ENCODE measurements around the gene UBASH3B.
A peak's percentile ranks its signal among the peaks of the same experiment; 100 is the strongest.

Gene UBASH3B

GRCh38 chr11:122795307-122795706 lies 139.8 kb downstream of the UBASH3B start:
- H3K27me3 ChIP-seq (replicated peaks; ENCODE audit: insufficient read depth, low read length), result no peaks in the 10 kb centered on the region
- no peaks in the 10 kb centered on the region for H3K9me3 ChIP-seq (replicated peaks; ENCODE audit: insufficient read depth, low read length)
- no peaks in the 10 kb centered on the region for H3K79me2 ChIP-seq (ENCODE audit: low read length)
- no peaks in the 10 kb centered on the region for H3F3A ChIP-seq (ENCODE audit: insufficient read depth, low read length)
- no peak overlapping the region for H3K27ac ChIP-seq (ENCODE audit: low read length)
- H3K4me1 ChIP-seq (ENCODE audit: low read length), result no peaks in the 10 kb centered on the region
- no peak overlapping the region for H2AFZ ChIP-seq (ENCODE audit: low read length)
- no peaks in the 10 kb centered on the region for H4K20me1 ChIP-seq (ENCODE audit: insufficient read depth, low read length)
- TF ChIP-seq EZH2 (optimal IDR thresholded peaks at IDR 0.05; ENCODE audit: low read depth, low read length), result no peak
- TF ChIP-seq, protein P1, sequence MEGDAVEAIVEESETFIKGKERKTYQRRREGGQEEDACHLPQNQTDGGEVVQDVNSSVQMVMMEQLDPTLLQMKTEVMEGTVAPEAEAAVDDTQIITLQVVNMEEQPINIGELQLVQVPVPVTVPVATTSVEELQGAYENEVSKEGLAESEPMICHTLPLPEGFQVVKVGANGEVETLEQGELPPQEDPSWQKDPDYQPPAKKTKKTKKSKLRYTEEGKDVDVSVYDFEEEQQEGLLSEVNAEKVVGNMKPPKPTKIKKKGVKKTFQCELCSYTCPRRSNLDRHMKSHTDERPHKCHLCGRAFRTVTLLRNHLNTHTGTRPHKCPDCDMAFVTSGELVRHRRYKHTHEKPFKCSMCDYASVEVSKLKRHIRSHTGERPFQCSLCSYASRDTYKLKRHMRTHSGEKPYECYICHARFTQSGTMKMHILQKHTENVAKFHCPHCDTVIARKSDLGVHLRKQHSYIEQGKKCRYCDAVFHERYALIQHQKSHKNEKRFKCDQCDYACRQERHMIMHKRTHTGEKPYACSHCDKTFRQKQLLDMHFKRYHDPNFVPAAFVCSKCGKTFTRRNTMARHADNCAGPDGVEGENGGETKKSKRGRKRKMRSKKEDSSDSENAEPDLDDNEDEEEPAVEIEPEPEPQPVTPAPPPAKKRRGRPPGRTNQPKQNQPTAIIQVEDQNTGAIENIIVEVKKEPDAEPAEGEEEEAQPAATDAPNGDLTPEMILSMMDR (IDR thresholded peaks at IDR 0.05; ENCODE audit: low read length), result no peak
- H3K9me2 ChIP-seq (replicated peaks; ENCODE audit: insufficient read depth, low read length), result no peaks in the 10 kb centered on the region
- H3K36me3 ChIP-seq (replicated peaks; ENCODE audit: insufficient read depth, low read length), result no peaks in the 10 kb centered on the region
- H3K4me2 ChIP-seq (ENCODE audit: low read depth, low read length), result no peak overlapping the region
- H3K4me3 ChIP-seq (ENCODE audit: low read length), result no peak overlapping the region
- no peak overlapping the region for H3K9ac ChIP-seq (ENCODE audit: low read length)
- no peak for DNase-seq

DNA sequence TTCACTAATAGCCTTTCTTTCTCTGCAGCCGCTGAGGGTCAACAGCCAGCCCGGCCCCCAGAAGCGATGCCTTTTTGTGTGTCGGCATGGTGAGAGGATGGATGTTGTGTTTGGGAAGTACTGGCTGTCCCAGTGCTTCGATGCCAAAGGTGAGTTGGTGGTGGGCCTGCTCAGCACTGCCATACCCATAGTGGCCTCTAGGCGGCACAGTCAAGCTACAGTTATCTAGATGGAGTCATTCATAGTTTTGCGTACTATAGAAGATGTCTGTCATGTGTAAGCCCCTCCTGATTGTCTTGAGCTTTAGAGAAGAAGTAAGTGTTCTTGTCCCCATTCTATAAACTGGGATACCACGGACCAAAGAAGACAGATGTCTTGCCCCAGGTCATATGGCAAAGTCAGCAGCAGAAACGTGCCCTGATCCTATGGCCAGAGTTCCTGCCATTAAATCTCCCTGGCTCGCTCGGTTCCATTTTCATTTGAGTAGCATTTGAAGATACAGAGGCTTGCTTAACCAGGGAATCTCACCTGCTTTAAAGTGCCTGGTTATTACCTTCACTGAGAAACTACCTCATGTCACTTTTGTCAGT lies 140.7 kb downstream of the UBASH3B start:
- DNase-seq, result peak; percentile 34

GRCh38 chr11:122797651-122798050 lies 142.1 kb downstream of the UBASH3B start:
- H3K27ac ChIP-seq (ENCODE audit: low read length), result no peak overlapping the region
- H3K9me3 ChIP-seq (replicated peaks; ENCODE audit: insufficient read depth, low read length), result no peaks in the 10 kb centered on the region
- H3K36me3 ChIP-seq (replicated peaks; ENCODE audit: insufficient read depth, low read length), result no peaks in the 10 kb centered on the region
- TF ChIP-seq, protein P1 (IDR thresholded peaks at IDR 0.05; ENCODE audit: low read length), result no peak
- no peak for TF ChIP-seq EZH2phosphoT487 (IDR thresholded peaks at IDR 0.05; ENCODE audit: low read length)
- no peak for TF ChIP-seq EZH2 (optimal IDR thresholded peaks at IDR 0.05; ENCODE audit: low read depth, low read length)
- H3K4me1 ChIP-seq (ENCODE audit: low read length), result no peaks in the 10 kb centered on the region
- no peaks in the 10 kb centered on the region for H3K79me2 ChIP-seq (ENCODE audit: low read length)
- no peak overlapping the region for H3K4me2 ChIP-seq (ENCODE audit: low read depth, low read length)
- no peak for DNase-seq
- no peaks in the 10 kb centered on the region for H4K20me1 ChIP-seq (ENCODE audit: insufficient read depth, low read length)
- H3K9me2 ChIP-seq (replicated peaks; ENCODE audit: insufficient read depth, low read length), result no peaks in the 10 kb centered on the region
- no peak overlapping the region for H3K4me3 ChIP-seq (ENCODE audit: low read length)
- no peak overlapping the region for H3K9ac ChIP-seq (ENCODE audit: low read length)
- H3F3A ChIP-seq (ENCODE audit: insufficient read depth, low read length), result no peaks in the 10 kb centered on the region
- H3K27me3 ChIP-seq (replicated peaks; ENCODE audit: insufficient read depth, low read length), result no peaks in the 10 kb centered on the region
- H2AFZ ChIP-seq (ENCODE audit: low read length), result no peak overlapping the region

More for the DNA sequence above, 140.7 kb downstream of the UBASH3B start:
- Histone ChIP-seq H3K4me3 (ENCODE audit: low read length) (no peak overlapping the region), H3K4me1 (ENCODE audit: low read length) (no peaks in the 10 kb centered on the region), H3K27ac (ENCODE audit: low read length) (no peak overlapping the region), H3K4me2 (ENCODE audit: low read depth, low read length) (no peak overlapping the region), H3K9ac (ENCODE audit: low read length) (no peak overlapping the region), H3K36me3 (replicated peaks; ENCODE audit: insufficient read depth, low read length) (no peaks in the 10 kb centered on the region), H3K27me3 (replicated peaks; ENCODE audit: insufficient read depth, low read length) (no peaks in the 10 kb centered on the region), H3K9me2 (replicated peaks; ENCODE audit: insufficient read depth, low read length) (no peaks in the 10 kb centered on the region), H2AFZ (ENCODE audit: low read length) (no peak overlapping the region), H3F3A (ENCODE audit: insufficient read depth, low read length) (no peaks in the 10 kb centered on the region), H3K79me2 (ENCODE audit: low read length) (no peaks in the 10 kb centered on the region), H3K9me3 (replicated peaks; ENCODE audit: insufficient read depth, low read length) (no peaks in the 10 kb centered on the region), H4K20me1 (ENCODE audit: insufficient read depth, low read length) (no peaks in the 10 kb centered on the region)
- TF ChIP-seq, protein P1 (IDR thresholded peaks at IDR 0.05; ENCODE audit: low read length), result peak; percentile 88
- TF ChIP-seq EZH2 (optimal IDR thresholded peaks at IDR 0.05; ENCODE audit: low read depth, low read length), result no peak
- no peak for TF ChIP-seq EZH2phosphoT487 (IDR thresholded peaks at IDR 0.05; ENCODE audit: low read length)

Measured in MM.1S (cell line).